GM19395 (cell line): ENCODE data around the gene IL18RAP.
A peak's percentile ranks its signal among the peaks of the same experiment; 100 is the strongest.

Experiments used
- ATAC-seq: cut with Tn5 transposase; IDR thresholded peaks from one replicate; pipeline ENCODE4 v1.9.1; 2021; ENCODE audit warnings: mild to moderate bottlenecking, moderate library complexity; ENCODE audit not compliant: unreplicated experiment

Gene IL18RAP

GRCh38 chr2:102421890-102422759, 835 bp upstream of the IL18RAP start:
- ATAC-seq, result no peak

GRCh38 chr2:102423368-102423767, 408 bp downstream of the IL18RAP start:
- no peak for ATAC-seq

- ATAC-seq, result peak; percentile 92
Measured at GRCh38 chr2:102424754-102425153, 1.8 kb downstream of the IL18RAP start.

GRCh38 chr2:102425441-102426132, 2.6 kb downstream of the IL18RAP start:
- peak; percentile 51 for ATAC-seq

GRCh38 chr2:102427249-102427648, 4.3 kb downstream of the IL18RAP start:
- no peak for ATAC-seq

GRCh38 chr2:102428573-102428972, 5.6 kb downstream of the IL18RAP start:
- no peak for ATAC-seq

GRCh38 chr2:102432386-102432785, 9.4 kb downstream of the IL18RAP start:
- ATAC-seq, result no peak

- no peak for ATAC-seq
Measured at GRCh38 chr2:102433973-102434654, 11.2 kb downstream of the IL18RAP start.

GRCh38 chr2:102434655-102435381, 11.9 kb downstream of the IL18RAP start:
- ATAC-seq, result peak; percentile 59

- ATAC-seq, result peak; percentile 42
Measured at GRCh38 chr2:102435741-102436140, 12.8 kb downstream of the IL18RAP start.

- peak; percentile 39 for ATAC-seq
Measured at GRCh38 chr2:102436323-102436722, 13.4 kb downstream of the IL18RAP start.

- ATAC-seq, result no peak
Measured at GRCh38 chr2:102437122-102437521, 14.2 kb downstream of the IL18RAP start.

- no peak for ATAC-seq
Measured at GRCh38 chr2:102438111-102438510, 15.2 kb downstream of the IL18RAP start.

GRCh38 chr2:102438578-102438977, 15.6 kb downstream of the IL18RAP start:
- ATAC-seq, result no peak

GRCh38 chr2:102439065-102439695, 16.2 kb downstream of the IL18RAP start:
- no peak for ATAC-seq

GRCh38 chr2:102442967-102443828, 20.2 kb downstream of the IL18RAP start:
- peak; percentile 83 for ATAC-seq

- no peak for ATAC-seq
Measured at GRCh38 chr2:102444233-102444632, 21.3 kb downstream of the IL18RAP start.

- ATAC-seq, result no peak
Measured at GRCh38 chr2:102446936-102447335, 24.0 kb downstream of the IL18RAP start.

- ATAC-seq, result no peak
Measured at GRCh38 chr2:102449370-102449974, 26.5 kb downstream of the IL18RAP start.
